22Rv1 (cell line): ENCODE data around the gene DLG4.
"Not testable (repeated sequence)": the region's sequence is repeated elsewhere in the genome, so short reads cannot be mapped to it uniquely, and the experiment has no call there.

Source experiments
- H3K27ac ChIP-seq: fragments of 450-650 bp; 2 replicates; pipeline ENCODE4 v1.5.1; 2017
- ZFX ChIP-seq: fragments of 450-650 bp; IDR thresholded peaks from 2 replicates; pipeline ENCODE4 v1.6.1; 2017; ENCODE audit warnings: antibody characterized with exemption, borderline replicate concordance
- TF ChIP-seq, protein P1 (sequence below): fragments of 450-650 bp; IDR thresholded peaks from 2 replicates; pipeline ENCODE4 v1.5.1; 2017; ENCODE audit warnings: mild to moderate bottlenecking

Gene DLG4

DNA sequence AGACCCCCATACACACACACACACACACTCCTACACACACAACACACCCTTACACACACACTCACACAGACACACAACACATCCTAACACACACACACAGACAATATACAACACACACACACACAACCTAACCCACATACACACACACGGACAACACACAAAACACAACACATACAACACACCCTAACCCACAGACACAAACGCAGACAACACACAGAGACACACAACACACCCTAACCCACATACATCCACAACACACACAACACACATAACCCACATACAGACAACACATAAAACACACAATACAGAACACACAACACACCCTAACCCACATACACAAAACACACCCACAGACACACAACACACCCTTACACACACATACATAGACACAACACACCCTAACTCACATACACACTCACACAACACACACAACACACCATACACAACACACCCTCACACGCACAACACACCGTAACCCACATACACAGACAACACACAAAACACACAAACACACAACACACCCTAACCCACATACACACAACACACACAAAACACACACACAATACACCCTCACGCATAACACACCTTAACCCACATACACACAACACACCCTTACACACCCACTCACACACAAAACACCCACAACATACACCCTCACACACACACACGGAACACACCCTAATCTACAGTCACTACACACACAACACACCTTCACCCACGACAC, 44.9 kb downstream of the DLG4 start:
- H3K27ac ChIP-seq: no peak overlapping the region
- TF ChIP-seq ZFX: no peak
- TF ChIP-seq, protein P1, sequence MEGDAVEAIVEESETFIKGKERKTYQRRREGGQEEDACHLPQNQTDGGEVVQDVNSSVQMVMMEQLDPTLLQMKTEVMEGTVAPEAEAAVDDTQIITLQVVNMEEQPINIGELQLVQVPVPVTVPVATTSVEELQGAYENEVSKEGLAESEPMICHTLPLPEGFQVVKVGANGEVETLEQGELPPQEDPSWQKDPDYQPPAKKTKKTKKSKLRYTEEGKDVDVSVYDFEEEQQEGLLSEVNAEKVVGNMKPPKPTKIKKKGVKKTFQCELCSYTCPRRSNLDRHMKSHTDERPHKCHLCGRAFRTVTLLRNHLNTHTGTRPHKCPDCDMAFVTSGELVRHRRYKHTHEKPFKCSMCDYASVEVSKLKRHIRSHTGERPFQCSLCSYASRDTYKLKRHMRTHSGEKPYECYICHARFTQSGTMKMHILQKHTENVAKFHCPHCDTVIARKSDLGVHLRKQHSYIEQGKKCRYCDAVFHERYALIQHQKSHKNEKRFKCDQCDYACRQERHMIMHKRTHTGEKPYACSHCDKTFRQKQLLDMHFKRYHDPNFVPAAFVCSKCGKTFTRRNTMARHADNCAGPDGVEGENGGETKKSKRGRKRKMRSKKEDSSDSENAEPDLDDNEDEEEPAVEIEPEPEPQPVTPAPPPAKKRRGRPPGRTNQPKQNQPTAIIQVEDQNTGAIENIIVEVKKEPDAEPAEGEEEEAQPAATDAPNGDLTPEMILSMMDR: no peak

DNA sequence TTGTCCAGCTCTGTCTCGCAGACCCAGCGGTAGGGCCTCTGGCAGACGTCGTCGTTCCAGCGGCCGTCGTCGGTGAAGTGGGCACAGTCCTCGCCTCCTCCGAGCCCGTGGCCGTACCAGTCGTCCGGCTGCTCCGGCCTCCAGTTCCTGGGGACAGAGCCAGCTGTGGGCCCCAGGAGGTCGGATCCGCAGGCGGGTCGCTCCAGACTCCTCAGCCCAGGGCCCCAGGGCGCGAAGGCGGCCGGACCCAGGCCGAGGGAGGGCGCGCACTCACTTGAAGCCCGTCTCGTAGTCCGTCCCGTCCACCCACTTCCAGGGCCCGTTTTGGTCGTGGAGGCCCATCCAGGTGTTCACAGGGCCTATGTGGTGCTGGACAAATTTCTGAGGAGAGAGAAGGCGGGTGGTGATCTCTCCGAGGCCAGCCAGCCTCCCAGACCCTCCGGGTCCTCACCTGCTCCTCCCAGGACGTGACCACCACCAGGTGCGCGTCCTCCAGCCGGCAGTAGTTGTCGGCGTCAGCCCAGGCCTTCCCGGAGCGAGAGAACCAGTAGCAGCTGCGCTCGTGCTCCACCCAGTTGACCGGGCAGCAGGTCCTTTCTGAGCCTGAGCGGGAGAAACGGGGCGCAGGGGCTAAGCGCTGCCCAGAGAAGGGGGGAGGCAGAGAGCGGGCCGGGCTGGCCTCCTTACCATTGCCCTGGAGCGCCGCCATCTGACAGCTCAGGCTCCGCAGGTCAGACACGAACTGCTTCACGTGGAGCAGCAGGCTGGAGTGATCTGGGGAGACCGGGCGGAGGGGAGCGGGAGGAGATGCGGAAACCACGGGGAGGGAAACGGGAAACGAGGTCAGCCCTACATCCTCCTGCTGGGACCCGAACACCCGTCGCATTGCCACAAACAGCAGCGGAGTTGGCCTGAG, 45.7 kb downstream of the DLG4 start:
- no peak for TF ChIP-seq ZFX
- TF ChIP-seq, protein P1: no peak
- no peak overlapping the region for H3K27ac ChIP-seq

DNA sequence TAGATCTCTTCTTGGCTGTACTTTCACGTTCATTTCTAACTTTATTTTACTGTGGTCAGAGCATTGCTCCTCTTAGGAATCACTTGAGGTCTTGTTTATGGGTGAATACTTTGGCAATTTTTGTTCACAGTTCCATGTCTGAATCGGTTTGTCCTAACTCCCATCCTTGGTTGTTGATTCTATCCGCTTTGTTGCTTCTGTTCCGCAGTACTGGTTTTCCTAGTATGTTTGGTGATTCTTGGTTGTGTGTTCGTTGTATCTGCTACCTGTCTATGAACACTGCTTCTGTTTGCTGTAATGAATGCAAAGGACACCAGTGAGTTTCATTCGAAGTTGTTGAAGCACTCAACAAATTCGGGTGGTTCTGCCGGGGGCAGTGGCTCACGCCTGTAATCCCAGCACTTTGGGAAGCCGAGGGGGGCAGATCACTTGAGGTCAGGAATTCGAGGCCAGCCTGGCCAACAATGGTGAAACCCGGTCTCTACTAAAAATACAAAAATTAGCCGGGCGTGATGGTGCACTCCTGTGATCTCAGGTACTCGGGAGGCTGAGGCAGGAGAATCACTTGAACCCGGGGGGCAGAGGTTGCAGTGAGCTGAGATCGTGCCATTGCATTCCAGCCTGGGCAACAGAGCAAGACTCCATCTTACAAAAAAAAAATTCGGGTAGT, 47.0 kb downstream of the DLG4 start:
- H3K27ac ChIP-seq: not testable (repeated sequence)

DNA sequence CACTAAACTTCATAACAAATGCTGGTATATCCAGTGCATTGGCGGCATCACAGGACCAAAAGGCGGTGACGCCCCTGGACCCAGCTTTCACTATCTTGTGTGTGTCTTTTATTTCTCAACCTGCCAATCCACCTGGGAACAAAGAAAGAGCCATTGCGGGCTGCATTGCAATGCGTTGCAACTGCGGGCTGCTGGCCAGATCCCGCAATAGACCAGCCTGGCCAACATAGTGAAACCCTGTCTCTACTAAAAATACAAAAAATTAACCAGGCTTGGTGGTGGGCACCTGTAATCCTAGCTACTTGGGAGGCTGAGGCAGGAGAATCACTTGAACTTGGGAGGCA, 50.1 kb downstream of the DLG4 start:
- H3K27ac ChIP-seq: not testable (repeated sequence)

DNA sequence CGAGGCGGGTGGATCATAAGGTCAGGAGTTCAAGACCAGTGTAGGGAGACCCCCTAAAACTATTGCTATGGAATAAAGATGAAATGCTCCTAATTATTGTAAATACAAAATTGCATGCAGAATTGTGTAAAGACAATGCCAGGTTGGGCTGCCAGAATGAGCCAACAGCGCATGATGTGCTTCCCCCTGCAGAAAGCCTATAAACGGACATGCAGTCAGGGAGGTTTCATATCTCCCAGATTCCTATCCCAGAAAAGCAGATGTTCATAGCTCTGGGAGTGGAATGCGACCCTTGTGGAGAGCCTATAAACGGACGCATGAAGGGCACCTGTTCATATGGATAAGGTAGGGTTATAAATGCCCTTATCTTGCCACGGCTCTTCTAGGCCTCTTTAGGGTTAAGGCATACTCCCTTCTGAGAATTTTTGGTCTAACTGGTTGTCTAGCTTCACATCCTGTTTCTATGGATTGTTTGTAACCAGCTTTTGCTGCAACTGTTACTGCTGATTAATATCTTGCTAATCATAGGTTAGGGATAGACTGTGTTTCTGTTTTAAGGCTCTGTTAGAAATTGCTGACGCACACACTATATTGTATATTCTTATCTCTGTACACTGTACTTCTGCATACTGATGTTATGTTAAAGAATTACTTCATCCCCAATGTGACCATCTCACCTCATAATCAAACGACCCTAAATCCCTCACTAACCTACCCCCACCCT, 50.6 kb downstream of the DLG4 start:
- H3K27ac ChIP-seq: not testable (repeated sequence)

DNA sequence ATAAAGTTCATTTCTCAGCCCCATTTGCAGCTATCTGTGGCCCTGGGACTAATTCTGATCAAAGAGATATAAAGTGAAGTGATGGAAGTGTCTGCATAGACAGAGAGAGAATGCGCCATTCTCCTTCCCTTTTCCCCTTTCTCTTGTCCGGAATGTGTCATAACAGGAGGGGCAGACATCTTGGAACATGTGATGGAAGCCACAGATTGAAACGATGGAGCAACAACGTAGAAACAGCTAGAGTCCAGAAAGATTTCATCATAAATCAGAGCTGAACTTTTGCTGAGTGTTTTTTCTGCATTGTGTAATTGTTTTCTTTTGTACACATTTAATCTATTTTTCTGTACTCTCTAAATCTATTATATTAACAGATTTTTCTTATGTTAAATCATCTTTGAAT, 51.8 kb downstream of the DLG4 start:
- TF ChIP-seq, protein P1: no peak
- TF ChIP-seq ZFX: no peak
- H3K27ac ChIP-seq: no peak overlapping the region

DNA sequence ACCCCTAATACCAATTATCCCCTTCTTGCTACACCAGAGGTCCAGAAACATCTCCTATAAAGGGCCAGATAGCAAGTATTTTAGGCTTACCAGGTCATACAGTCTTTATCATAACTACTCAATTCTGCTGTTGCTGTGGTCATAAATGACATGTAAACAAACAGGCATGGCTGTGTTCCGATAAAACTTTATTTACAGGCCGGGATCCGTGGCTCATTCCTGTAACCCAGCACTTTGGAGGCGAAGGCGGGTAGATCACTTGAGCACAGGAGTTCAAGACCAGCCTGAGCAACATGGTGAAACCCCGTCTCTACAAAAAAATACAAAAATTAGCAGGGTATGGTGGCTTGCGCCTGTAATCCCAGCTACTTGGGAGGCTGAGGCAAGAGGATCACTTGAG, 52.8 kb downstream of the DLG4 start:
- no peak overlapping the region for H3K27ac ChIP-seq
- TF ChIP-seq, protein P1: no peak

DNA sequence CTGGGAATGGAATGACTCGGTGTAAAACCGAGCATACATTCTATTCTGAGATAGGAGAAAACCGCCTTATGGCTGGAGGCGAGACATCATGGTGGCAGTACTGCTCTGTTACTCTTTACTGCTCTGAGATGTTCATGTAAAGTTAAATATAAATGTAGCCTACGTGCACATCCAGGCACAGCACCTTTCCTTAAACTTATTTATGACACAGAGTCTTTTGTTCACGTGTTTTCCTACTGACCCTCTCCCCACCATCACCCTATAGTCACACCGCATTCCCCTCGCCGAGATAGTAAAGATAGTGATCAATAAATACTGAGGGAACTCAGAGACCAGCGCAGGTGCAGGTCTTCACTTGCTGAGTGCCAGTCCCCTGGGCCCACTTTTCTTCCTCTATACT, 60.1 kb downstream of the DLG4 start:
- not testable (repeated sequence) for H3K27ac ChIP-seq

DNA sequence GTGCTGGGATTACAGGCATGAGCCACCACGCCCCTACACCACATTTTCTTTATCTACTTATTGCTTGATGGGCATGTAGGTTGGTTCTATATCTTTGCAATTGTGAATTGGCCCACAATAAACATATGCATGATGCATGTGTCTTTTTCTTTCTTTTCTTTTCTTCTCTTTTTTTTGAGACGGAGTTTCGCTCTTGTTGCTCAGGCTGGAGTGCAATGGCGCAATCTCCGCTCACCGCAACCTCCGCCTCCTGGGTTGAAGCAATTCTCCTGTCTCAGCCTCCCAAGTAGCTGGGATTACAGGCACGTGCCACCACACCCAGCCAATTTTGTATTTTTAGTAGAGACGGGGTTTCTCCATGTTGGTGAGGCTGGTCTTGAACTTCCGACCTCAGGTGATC, 61.2 kb downstream of the DLG4 start:
- not testable (repeated sequence) for H3K27ac ChIP-seq
